ENCODE measurements around the gene EPM2A.
A peak's percentile ranks its signal among the peaks of the same experiment; 100 is the strongest.
"Not testable (repeated sequence)": the region's sequence is repeated elsewhere in the genome, so short reads cannot be mapped to it uniquely, and the experiment has no call there.

The EPM2A gene

DNA sequence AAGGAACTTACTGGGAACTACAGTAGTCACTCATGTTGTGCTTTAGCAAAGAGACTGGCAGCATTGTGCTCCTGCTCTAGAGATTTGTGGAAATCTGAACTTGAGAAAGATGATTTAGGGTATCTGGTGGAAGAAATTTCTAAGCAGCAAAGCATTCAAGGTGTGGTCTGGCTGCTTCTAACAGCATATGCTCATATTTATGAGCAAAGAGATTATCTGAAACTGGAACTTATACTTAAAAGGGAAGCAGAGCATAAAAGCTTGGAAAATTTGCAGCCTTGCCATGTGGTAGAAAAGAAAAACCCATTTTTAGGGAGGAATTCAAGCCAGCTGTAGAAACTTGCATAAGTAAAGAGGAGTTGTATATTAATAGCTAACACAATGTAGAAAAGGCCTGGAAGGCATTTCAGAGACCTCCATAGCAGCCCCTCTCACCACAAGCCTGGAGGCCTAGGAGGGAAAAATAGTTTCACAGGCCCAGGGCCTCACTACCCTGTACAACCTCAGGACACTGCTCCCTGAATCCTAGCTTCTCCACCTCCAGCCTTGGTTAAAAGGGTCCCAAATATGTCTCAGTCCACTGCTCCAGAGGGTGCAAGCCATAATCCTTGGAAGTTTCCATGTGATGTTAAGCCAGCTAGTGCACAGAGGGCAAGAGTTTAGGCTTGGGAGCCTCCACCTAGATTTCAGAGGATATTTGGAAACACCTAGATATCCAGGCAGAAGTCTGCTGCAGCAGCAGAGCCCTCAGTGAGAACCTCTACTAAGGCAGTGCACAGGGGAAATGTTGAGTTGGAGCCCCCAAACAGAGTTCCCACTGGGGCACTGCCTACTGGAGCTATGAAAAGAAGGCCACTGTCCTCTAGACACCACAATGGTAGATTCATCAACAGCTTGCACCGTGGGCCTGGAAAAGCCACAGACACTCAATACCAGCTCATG, 6.6 kb downstream of the EPM2A start:
- no peak for DNase-seq

DNA sequence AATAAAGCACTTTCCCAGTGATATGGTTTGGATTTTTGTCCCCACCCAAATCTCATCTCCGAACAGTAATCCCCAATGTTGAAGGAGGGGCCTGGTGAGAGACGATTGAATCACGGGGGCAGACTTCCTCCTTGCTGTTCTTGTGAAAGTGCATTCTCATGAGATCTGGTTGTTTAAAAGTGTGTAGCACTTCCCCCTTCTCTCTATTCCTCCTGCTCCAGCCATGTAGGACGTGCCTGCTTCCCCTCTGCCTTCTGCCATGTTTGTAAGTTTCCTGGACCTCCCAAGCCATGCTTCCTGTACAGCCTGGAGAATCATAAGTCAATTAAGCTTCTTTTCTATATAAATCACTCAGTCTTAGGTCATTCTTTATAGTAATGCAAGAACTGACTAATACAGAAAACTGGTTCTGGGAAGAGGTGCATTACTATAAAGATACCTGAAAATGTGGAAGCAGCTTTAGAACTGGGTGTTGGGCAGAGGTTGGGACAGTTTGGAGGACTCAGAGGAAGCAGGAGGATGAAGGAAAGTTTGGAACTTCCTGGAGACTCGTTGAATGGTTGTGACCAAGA, 7.4 kb downstream of the EPM2A start:
- DNase-seq = peak; percentile 11

DNA sequence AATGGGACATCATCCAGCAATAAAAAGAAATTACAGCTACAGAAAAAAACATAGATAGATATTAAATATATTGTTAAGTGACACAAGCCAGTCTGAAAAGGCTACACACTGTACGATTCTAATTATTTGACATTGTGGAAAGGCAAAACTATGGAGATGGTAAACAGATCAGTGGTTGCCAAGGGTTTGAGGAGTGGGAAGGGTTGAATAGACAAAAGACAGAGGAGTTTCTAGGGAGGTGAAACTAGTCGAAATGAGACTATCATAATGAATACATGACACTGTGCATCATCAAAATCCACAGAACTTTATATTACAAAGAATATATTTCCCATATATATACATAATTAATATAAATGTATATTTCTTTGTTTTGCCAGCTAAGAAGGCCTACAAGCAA, 9.8 kb downstream of the EPM2A start:
- no peak for DNase-seq

DNA sequence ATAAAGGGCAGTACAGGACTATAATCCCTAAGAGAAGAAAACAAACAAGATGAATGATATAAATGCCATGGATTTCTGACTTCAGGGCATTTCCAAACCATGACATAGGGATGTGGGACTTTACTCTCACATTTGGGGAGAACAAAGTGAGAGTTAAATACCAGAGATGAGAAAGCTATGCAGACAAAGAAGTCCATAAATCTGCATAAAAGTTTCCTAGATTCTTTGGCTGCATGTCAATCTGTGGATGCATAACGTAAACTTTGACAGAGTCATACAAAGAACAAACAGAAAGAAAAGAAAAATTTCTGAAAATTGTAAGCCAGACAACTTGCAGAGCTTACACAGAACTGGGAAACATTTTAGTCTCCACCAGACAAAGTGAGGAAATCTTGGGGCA, 11.7 kb downstream of the EPM2A start:
- no peak for DNase-seq

DNA sequence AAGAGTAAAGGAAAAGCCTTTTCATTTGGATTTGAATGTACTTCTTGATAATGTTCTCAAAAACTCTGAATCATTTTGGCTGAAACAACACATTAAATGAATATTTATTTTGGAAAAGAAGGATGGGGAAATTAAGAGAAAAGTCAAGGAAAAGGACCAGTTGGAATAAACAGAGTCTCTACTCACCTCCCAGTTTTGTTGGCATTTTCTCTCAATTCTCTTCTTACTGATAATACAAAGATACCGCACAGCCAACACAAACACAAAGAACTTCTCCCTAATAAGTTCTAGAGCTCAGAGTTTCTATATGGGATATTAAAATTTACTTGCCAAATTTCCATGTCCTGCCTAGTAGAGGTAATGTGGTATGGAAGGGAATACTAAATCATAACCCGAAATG, 13.1 kb downstream of the EPM2A start:
- DNase-seq = no peak

DNA sequence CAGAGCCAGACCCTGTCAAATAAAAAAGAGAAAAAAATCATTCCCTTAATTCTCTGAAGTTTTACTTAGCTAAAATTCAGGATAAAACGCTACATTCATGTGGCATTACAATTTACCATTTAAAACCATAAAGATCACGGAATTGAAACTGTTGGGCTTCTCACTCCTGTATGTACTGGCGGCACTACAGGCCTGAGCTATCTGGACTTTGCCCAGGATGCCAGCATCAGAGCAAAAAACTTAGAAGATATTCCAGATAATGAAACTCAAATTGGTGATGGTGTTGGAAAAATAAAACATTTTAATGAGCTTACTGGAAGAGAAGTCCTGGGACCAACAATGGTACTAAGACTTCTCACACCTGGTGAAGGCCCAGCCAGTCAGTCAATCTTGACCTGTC, 14.2 kb downstream of the EPM2A start:
- no peak for DNase-seq

DNA sequence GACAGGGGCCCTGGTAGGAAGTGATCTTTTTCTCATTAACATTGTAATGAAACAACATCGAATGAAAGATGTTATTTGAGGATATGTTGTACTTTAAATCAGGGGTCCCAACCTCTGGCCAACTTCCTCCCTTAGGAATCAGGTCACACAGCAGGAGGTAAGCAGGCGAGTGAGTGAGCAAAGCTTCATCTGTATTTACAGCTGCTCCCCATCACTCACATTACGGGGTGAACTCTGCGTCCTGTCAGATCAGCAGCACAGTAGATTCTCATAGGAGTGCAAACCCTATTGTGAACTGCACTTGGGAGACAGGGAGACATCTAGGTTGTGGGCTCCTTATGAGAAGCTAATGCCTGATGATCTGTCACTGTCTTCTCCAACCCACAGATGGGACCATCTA, 19.9 kb downstream of the EPM2A start:
- no peak for DNase-seq

DNA sequence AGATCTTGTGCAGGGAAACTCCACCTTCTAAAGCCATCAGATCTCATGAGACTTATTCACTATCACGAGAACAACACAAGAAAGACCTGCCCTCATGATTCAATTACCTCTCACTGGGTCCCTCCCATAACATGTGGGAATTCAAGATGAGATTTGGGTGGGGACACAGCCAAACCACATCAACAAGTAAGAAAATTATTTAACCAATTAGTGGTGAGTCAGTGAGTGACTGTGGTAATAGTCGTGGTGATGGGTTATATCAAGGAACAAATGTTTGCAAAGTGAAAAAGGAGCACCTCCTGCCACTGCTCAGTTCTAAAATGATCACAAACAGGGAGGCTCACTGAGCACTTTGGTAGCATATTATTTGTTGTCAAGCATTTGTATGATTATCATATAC, 20.6 kb downstream of the EPM2A start:
- DNase-seq = no peak

DNA sequence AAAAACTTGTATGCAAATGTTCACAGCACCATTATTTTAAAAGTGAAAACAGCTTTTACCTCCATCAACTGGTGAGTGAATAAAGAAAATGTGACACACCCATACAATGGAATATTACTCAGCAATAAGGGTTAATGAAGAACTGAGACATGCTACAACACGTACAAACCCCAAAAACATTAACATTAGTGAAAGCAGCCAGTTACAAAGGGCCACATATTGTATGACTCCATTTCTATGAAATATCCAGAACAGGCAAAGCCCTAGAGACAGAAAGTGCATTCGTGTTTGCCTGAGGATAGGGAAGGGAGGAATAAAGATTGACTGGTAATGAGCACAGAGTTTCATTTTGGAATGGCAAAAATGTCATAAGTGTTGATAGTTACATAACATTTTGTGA, 21.5 kb downstream of the EPM2A start:
- DNase-seq = no peak

DNA sequence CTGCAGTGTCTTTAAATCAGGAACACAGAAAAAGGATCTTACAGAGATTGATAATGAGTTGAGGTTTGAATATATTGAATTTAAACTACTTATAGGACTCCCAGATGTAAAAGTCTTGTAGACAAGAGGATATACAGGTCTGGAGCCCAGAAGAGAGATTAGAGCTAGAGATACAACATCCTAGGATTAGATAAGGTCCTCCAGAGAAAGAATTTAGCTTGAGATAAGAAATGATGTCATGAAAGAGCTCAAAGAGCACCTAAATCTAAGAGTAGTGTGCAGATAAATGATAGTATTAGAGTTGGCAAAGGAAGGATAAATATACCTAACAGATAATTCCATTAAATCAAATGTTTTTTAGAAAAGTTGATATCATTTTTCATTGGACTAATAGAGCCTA, 23.9 kb downstream of the EPM2A start:
- DNase-seq = no peak

DNA sequence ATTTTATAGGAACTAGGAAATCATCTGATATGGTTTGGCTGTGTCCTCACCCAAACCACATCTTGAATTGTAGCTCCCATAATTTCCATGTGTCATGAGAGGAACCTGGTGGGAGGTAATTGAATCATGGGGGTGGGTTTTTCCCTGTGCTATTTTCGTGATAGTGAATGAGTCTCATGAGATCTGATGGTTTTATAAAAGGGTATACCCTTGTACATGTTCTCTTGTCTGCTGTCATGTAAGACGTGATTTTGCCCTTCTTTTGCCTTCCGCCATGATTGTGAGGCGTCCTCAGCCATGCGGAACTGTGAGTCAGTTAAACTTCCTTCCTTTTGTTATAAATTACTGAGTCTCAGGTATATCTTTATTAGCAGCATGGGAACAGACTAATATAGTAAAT, 27.9 kb downstream of the EPM2A start:
- no peak for DNase-seq

DNA sequence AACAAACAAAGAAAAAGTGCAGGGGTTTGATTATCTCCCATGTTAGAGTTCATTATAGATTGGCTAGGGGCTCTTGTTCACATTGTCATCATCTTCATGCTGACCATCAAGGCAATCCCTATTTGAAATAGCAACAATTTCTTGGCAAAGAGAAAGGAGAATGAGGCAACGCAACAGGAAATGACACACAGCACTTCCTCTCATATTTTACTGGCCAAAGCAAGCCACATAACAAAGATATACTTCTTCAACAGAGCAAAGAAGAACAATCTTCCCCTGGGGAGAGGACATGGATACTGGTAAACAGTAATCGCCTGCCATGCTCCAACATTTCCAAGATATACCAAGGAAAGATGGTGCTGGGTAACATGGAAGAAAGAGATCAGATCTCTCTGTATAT, 29.8 kb downstream of the EPM2A start:
- DNase-seq = peak; percentile 61

DNA sequence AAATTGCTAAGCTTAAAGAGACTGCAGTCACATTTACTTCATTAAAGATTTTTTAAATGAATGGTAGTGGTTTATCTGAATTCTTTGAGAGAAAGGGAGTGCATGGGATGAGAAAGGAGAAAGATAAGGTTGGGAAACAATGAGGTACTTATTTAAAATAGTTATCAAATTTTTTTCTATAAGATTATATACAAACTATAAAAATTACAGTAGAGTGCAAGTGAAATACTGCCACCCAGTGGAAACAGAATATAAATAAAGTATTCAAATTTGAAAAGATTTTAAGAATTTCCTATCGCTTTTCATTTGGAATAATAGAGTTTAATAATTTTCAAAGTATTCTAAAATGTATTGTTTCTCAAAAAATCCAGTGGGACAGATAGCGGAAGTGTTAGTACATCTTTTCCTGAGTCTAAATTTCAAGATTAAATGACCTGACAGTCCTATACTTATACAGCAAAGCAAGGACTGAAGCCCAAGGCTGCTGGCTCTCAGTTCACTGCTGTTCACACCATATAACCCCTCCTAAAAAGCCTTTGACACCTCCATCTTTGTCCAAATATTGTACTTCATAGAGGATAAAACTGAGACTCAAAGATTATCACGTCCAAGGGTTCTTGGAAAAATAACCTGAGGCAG, 31.1 kb downstream of the EPM2A start:
- peak; percentile 12 for DNase-seq

DNA sequence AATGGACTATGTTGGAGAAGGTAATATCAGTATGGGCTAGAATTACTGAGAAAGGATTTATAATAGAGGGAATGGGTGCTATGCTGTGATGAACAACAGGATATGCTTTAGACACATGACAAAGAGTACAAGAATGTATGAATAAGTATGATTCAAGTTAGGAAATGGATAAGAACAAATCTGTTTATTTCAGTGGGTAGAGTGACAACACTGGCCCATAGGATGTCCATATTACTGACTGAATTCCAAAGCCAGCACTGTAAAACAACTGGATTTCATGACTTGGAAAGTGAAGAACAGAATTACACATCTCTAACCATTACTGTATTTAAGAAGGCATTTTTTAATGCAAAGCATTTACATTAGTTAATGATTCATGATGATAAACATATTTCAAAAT, 35.9 kb downstream of the EPM2A start:
- no peak for DNase-seq

DNA sequence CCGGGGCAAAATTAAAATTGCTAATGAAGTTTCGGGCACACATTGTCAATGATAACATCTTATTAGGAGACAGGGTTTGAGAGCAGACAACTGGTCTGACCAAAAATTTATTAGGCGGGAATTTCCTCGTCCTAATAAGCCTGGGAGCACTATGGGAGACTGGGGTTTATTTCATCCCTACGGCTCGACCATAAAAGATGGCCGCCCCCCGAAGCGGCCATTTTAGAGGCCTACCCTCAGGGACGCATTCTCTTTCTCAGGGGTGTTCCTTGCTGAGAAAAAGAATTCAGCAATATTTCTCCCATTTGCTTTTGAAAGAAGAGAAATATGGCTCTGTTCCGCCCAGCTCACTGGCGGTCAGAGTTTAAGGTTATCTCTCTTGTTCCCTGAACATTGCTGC, 37.9 kb downstream of the EPM2A start:
- DNase-seq = not testable (repeated sequence)

DNA sequence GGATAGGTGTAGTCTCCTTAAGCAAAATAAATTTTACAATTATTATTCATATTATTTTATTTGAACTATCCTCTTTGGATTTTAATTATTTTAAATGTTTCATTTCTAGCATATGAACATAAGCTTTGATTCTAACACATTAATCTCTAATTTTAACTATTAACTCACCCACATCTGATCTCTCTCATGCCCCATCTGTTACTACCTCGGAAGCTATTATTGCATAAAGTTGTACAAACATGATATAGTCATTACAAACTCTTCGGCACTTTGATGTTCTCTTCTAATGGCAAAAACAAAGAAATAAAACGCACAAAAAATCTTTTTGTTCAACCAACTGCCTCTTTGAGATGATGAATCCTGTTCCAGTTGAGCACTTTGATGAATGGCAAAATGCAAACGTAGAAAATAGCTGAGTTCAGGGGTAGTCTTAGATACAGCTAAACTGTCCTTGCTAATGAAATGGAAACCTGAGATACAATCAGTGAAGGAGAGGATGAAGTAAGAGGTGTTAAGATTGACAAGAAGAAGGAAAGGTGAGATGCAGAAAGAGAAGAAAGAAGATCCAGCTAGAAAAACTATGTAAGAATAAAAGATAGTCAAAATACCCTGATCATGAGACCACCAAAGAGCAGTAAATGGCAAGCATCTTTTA, 41.1 kb downstream of the EPM2A start:
- DNase-seq = no peak

DNA sequence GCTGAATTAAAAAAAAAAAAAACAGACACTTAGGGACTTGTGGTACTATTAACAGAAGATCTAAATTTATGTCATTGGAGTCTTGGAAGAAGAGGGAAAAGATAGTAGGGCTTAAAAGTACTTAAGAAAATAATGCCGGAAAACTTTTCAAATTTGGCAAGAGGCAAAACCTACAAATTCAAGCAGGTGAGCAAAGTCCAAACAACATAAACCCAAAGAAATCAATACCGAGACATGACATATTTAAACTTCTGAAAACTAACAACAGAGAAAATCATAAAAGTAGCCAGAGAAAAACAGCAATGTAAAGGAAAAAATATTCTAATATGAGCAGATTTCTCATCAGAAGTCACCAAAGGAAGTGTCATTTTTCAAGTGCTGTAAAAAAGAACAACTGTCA, 44.4 kb downstream of the EPM2A start:
- no peak for DNase-seq

DNA sequence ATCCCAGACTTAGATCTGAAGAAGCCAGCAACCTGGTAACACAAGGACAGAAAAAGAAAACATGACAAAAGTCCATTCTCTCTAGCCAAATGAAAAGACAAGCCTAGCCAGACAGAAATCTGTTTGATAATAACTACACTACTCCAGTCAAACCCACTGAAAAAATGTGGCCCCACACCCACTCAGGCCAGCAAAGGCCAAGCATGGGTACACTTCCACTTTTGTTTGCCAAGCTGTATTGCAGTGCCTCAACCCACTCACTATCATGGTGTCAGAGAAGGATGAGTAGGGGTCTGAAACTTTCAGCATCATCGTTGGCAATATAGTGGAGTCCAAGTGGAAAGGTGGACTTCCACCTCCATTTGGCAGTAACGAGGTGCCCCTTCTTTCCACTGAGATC, 45.8 kb downstream of the EPM2A start:
- DNase-seq = peak; percentile 1

DNA sequence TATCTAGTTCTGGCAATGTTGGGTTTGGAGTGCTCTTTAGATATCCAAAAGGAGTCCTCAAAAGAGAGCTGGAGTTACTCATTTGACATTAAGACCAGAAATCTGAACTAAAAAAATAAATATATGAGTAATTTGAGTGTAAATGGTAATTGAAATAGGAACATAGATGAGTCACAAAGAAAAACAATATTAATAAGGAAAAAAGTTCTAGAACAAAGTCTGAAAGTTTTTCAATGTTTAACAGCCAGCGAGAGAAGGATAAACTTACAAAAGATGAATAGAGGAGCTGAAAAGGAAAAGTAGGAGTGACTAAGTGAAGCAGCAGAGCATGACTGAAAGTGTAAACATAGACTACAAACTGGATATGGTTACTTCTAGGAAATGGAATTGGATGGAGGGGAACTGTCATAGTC, 46.8 kb downstream of the EPM2A start:
- DNase-seq = no peak

DNA sequence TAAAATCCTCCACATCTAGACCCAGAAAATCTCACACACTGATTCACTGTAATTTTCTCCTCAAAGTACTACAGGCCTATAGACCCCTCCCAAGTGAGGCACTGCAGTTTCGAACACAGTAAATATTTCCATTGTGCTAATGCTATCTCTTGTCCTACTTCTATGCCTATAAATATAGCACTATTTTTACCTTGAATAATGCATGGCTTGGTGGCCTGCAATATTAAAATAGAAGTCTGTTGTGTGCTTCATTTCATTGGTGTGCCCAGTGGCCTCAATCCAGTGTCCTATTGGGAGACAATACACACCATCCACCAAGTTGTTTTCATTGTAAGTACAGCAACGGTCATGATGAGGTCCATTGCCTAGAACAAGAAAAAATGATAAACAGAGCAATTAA, 49.4 kb downstream of the EPM2A start:
- DNase-seq = no peak

DNA sequence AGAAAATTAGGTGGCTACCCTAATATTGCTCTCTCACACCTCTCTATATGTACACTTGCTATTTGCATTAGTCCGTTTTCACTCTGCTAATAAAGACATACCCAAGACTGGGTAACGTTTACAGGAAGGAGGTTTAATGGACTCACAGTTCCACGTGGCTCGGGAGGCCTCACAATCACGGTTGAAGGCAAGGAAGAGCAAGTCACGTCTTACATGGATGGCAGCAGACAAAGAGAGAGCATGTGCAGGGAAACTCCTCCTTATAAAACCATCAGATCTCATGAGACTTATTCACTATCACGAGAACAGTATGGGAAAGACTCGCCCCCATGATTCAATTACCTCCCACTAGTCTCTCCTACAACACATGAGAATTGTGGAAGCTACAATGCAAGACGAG, 53.4 kb downstream of the EPM2A start:
- DNase-seq = no peak

DNA sequence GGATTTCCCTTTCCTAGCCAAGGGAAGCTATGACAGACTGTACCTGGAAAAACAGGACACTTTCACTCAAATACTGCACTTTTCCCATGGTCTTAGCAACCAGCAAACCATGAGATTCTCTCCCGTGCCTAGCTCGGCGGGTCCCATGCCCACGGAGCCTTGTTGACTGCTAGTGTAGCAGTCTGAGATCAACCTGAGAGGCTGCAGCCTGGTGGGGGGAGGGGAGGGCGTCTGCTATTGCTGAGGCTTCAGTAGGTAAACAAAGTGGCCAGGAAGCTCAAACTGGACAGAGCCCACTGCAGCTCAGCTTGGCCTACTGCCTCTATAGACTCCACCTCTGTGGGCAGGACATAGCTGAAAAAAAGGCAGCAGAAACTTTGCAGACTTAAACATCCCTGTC, 61.8 kb downstream of the EPM2A start:
- DNase-seq = no peak

DNA sequence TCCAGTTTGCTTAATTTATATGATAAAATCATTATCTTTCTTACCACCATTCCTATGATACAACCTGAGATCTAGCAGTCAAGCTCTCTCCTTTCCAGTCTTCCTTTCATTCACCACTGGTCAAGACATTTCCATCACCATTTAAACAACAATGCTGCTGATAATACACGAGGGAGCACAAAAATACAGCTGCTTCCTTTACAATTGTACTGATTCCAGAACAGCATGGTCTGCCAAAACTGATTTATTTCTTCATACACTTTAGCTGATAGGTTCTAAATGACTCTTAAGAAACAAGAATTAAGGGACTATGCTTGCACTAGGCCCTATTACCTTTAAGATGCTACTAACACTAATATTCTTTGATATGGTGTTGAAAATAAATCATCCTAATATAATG, 65.0 kb downstream of the EPM2A start:
- DNase-seq = no peak

DNA sequence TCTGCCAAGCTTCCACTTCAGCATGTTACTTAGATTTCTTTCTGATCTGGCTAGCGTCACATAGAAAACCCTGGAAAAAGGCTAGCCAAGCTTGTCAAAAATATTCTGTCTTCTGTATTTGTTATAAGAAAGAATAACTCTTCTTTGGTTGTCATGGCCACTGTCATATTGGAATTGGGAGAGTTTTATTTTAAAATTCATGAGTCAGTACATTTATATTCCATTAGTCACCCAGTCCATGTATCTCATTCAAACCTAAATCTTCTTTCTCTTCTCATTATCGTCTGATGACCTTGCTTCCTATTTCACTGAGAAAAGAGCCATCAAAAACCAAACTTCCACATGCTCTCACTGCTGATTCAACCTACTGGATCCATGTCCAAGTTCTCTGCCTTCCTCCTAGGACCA, 65.7 kb downstream of the EPM2A start:
- no peak for DNase-seq
